ENCODE measurements around the gene FSTL1.

FSTL1 gene, protein sequence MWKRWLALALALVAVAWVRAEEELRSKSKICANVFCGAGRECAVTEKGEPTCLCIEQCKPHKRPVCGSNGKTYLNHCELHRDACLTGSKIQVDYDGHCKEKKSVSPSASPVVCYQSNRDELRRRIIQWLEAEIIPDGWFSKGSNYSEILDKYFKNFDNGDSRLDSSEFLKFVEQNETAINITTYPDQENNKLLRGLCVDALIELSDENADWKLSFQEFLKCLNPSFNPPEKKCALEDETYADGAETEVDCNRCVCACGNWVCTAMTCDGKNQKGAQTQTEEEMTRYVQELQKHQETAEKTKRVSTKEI

DNA sequence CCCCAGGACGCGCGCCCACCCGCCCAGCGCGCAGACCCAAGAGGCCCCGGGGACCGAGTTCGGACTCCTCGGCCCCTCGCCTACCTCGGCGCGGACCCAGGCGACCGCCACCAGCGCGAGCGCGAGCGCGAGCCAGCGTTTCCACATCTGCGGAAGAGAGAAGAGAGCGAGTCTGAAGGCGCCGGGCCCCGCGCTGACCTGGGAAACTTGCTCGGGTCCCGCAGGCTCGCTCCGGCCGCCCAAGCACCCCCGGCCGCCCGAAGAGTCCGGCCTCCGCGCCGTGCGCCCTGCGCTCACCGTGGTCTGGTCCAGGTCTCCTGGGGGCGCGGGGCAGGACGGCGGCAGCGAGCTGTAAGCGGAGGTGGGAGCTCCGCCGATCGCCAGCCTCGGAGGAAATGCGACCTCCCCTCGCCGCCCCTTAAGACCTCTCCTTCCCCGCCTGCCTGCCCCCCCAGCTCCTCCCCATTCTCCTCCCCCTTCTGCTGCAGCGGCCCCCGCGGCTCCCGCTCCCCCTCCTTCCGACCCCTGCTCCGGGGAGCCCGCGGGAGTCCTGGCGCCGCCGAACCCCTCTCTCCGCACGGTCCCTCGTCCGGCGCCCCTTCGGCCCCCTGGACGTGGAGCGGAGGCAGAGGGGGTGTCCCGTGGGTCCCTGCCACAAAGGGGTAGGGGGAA lies at the start of gene FSTL1:
Gene FSTL1 (minus strand): TSS at position 393 of the 672 bp plus-strand sequence. CDS start 246 bp downstream, at position 147.
- Histone ChIP-seq H3K27ac (peak within 1 kb of the TSS; percentile 93 to 95), H3K4me3 (peak within 1 kb of the TSS; percentile 74 to 89), H3K36me3 (no peaks in the 10 kb centered on the region), H3K4me1 (peaks cover 0 to 42% (median 31%) of the 10 kb centered on the region in 4 donors), H3K9me3 (no peaks in the 10 kb centered on the region), H3K27me3 (no peaks in the 10 kb centered on the region)
- peak; percentile 62 to 83 for DNase-seq
- TF ChIP-seq, protein P1, sequence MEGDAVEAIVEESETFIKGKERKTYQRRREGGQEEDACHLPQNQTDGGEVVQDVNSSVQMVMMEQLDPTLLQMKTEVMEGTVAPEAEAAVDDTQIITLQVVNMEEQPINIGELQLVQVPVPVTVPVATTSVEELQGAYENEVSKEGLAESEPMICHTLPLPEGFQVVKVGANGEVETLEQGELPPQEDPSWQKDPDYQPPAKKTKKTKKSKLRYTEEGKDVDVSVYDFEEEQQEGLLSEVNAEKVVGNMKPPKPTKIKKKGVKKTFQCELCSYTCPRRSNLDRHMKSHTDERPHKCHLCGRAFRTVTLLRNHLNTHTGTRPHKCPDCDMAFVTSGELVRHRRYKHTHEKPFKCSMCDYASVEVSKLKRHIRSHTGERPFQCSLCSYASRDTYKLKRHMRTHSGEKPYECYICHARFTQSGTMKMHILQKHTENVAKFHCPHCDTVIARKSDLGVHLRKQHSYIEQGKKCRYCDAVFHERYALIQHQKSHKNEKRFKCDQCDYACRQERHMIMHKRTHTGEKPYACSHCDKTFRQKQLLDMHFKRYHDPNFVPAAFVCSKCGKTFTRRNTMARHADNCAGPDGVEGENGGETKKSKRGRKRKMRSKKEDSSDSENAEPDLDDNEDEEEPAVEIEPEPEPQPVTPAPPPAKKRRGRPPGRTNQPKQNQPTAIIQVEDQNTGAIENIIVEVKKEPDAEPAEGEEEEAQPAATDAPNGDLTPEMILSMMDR (IDR thresholded peaks at IDR 0.05), result no peak
- intact Hi-C loops (cut with DNase I; ENCODE audit: low total_unique reads), result no loop called here

DNA sequence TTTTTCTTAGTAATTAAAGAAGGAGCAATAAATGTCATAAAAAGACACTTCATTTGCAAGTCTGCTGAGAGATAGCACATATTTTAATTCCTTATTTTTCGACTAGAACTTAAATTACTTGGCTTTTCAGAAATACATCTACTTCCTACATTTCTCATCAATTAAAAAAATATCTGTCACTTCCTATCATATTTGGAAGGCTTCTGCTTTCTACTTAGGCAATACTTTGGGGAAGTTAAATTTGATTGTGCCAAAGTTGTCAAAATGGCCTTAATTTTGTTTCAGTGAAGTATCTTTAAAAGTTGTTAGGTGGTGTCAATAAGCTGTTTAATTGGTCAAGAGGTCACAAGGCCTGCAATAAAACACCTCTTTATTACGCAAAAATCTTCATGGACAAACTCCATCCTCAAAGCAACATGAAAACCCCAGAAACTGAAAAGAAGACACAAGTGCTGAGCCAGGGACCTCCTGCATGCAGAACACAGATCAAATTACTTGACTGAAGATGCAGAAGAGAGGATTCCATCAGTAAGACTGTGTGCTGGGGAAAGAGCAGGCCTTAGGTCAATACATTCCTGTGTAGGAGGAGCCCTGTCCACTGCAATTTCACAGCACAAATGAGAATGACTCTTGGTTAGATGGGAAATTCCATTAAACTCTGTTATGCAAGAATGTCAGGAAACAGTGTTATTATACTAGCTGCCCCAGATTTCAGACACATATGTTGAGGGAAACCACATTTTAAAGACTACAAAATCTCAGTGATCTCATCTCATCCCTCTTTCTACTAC lies 48.0 kb upstream of the FSTL1 start:
- TF ChIP-seq, protein P1 (IDR thresholded peaks at IDR 0.05), result no peak
- Histone ChIP-seq H3K36me3 (no peaks in the 10 kb centered on the region), H3K27ac (peak overlapping the region in 1 of 2 donors; percentile 51), H3K4me3 (no peak overlapping the region), H3K9me3 (peaks cover 0 to 5% (median 0%) of the 10 kb centered on the region in 3 donors), H3K27me3 (no peaks in the 10 kb centered on the region), H3K4me1 (peaks cover 0 to 34% (median 14%) of the 10 kb centered on the region in 4 donors)
- DNase-seq, result peak in 1 of 2 donors; percentile 44
- intact Hi-C loops (cut with DNase I; ENCODE audit: low total_unique reads), result loop anchor here (10.0 kb wide), 1 partner anchor 154 kb away; the partner anchor contains the start of gene LRRC58

DNA sequence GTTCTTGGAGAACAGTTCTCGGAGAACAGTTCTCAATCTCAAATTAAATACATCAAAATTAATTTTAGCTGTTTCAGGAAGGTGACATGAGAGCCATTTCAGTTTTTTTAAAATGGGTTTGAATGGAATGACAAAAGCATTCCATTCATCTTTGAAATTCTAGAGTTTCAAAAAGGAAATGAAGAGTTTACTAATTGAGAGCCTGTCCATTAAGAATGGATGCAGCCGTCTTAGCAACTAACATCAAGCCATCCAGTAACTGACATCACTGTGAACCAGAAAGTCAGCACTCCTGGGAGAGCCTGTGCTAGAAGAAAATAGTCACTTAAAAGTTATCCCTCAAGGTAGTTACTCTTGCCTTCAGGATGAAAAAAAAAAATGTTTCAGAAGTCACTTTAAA lies 47.0 kb upstream of the FSTL1 start:
- peaks cover 0 to 5% (median 0%) of the 10 kb centered on the region in 3 donors for H3K9me3 ChIP-seq
- DNase-seq, result no peak
- no peaks in the 10 kb centered on the region for H3K36me3 ChIP-seq
- H3K4me1 ChIP-seq, result peaks cover 0 to 34% (median 14%) of the 10 kb centered on the region in 4 donors
- intact Hi-C loops (cut with DNase I; ENCODE audit: low total_unique reads), result loop anchor here (10.0 kb wide), 1 partner anchor 153 kb away; the partner anchor contains the start of gene LRRC58
- H3K27ac ChIP-seq, result peak overlapping the region; percentile 31 to 51
- no peak overlapping the region for H3K4me3 ChIP-seq
- TF ChIP-seq, protein P1 (IDR thresholded peaks at IDR 0.05), result no peak
- H3K27me3 ChIP-seq, result no peaks in the 10 kb centered on the region

DNA sequence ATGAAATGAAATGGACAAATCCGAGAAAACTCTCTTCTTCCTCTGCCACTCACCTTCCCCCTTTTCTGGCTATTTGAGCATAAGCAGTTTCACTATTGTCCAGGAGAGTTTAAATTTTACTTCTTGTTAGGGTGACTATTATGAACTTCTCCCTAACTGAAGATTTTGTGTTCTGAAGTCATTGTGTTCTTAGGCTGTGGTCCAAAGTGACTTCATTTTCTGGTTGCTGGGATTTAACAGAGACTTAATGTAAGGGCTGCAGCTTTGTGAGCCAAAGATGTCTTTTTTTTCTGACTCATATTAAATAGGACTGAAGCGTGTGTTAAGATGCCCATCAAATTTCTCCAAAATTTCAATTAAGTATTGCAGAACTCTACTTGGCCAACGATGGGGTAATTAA lies 46.5 kb upstream of the FSTL1 start:
- Histone ChIP-seq H3K36me3 (no peaks in the 10 kb centered on the region), H3K9me3 (peaks cover 0 to 5% (median 0%) of the 10 kb centered on the region in 3 donors), H3K4me3 (no peak overlapping the region), H3K27me3 (no peaks in the 10 kb centered on the region), H3K4me1 (peaks cover 0 to 34% (median 14%) of the 10 kb centered on the region in 4 donors), H3K27ac (peak overlapping the region; percentile 31 to 51)
- intact Hi-C loops (cut with DNase I; ENCODE audit: low total_unique reads), result loop anchor here (10.0 kb wide), 1 partner anchor 153 kb away; the partner anchor contains the start of gene LRRC58
- TF ChIP-seq, protein P1 (IDR thresholded peaks at IDR 0.05), result no peak
- DNase-seq, result no peak
